Smooth muscle cell (in vitro differentiated cells): Measurements from ENCODE around the gene CCDC71. TPM values are rescaled to one million over a fixed set of nuclear protein-coding genes. Genes with fewer than 3 reads are reported as not detected.

Source experiments
- DNase-seq: peaks from one replicate; lab custom pipeline; 2025; ENCODE audit not compliant: unreplicated experiment; lab: John Stamatoyannopoulos, UW
- H2AFZ ChIP-seq: fragments of 200-600 bp; sonication (generic); 2 replicates; pipeline ENCODE4 v1.6.0; 2016; ENCODE audit warnings: antibody characterized with exemption, low read depth, mild to moderate bottlenecking
- H3F3A ChIP-seq: fragments of 200-600 bp; sonication (generic); 2 replicates; pipeline ENCODE4 v1.6.0; 2017; ENCODE audit warnings: antibody characterized with exemption, low read depth
- H3K27ac ChIP-seq: fragments of 200-600 bp; sonication (generic); 2 replicates; pipeline ENCODE4 v1.5.1; 2016; ENCODE audit warnings: low read depth, mild to moderate bottlenecking
- H3K27me3 ChIP-seq: fragments of 200-600 bp; sonication (generic); 2 replicates; pipeline ENCODE4 v1.6.1; 2016; ENCODE audit warnings: low read depth, mild to moderate bottlenecking
- H3K36me3 ChIP-seq: fragments of 200-600 bp; sonication (generic); 2 replicates; pipeline ENCODE4 v1.5.1; 2016; ENCODE audit warnings: low read depth
- H3K4me1 ChIP-seq: fragments of 200-600 bp; sonication (generic); 2 replicates; pipeline ENCODE4 v1.5.1; 2016; ENCODE audit warnings: low read depth
- H3K4me2 ChIP-seq: fragments of 200-600 bp; sonication (generic); 2 replicates; pipeline ENCODE4 v1.6.0; 2016; ENCODE audit warnings: mild to moderate bottlenecking
- H3K4me3 ChIP-seq: fragments of 200-600 bp; sonication (generic); 2 replicates; pipeline ENCODE4 v1.5.1; 2016; ENCODE audit warnings: mild to moderate bottlenecking
- H3K79me2 ChIP-seq: fragments of 200-600 bp; sonication (generic); 2 replicates; pipeline ENCODE4 v1.6.0; 2016; ENCODE audit warnings: low read depth, mild to moderate bottlenecking
- H3K9ac ChIP-seq: fragments of 200-600 bp; sonication (generic); 2 replicates; pipeline ENCODE4 v1.6.0; 2016; ENCODE audit warnings: low read depth
- H3K9me3 ChIP-seq: fragments of 200-600 bp; sonication (generic); replicated peaks from 2 replicates; pipeline ENCODE4 v1.5.1; 2016; ENCODE audit warnings: low read depth
- H4K20me1 ChIP-seq: fragments of 200-600 bp; sonication (generic); 2 replicates; pipeline ENCODE4 v1.6.0; 2016; ENCODE audit warnings: low read depth
- WGBS: methylation state at CpG from one replicate; pipeline ENCODE4 v1.1.7; 2016; ENCODE audit warnings: low lambda C conversion rate; 5-methylcytosine and 5-hydroxymethylcytosine counted together
- polyA plus RNA-seq: library from polyadenylated mRNA; unstranded; fragments of >200 nt; fragmentation: Nextera tagmentation; extraction: Ambion mirVana; gene quantifications from 2 replicates; pipeline ENCODE4 v1.2.1, GENCODE V29; 2016
- total RNA-seq: library from RNA; depleted of rRNA; stranded (reverse); fragments of >200 nt; gene quantifications from 2 replicates; pipeline ENCODE4 v1.2.3, GENCODE V29; 2014
- TF ChIP-seq, protein P1 (sequence below): fragments of 200-600 bp; sonication (generic); IDR thresholded peaks from 2 replicates; pipeline ENCODE4 v1.5.1; 2017; ENCODE audit warnings: borderline replicate concordance, mild to moderate bottlenecking, antibody characterized with exemption; ENCODE audit not compliant: insufficient read depth, poor library complexity, severe bottlenecking

Gene CCDC71
- total and polyA plus RNA-seq, 2 experiments from 2014 or later: 0.59 to 33.8 TPM

DNA sequence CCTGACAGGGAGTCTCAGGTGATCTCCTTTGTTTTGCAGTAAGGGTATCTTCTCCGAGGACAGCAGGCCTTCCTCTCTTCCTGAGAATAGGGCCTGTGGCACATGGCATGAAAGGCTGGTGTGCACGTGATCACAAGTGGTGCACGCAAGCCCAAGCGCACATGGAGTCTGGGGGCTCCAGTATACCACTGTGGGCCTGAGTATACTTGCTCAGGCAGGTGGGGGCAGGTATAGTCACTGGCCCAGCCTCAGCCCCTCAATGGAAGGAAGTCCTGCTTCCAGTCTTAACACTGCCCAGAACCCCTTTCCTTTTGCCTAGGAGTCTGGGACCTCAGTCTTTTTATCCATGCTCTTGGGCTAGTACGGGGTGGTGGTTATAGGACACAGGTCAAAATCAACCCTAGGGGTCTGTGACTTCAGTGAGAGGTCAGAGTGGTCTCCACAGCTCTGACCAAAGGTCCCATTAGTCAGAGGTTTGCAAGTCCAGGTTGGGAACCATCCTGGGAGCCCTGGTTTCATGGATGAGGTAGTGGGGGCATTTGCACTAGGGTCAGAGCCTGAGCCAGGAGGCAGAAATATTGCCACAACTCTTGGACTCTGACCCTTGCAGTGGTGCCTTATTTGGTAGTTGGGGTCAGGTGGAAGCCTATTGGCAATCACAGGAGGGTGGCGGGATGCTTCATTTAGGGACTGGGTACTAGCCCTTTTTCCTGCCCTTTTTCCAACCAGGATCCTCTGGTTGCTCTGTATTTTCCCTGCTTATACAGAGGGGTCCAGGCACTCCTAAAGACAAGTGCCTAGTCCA, 823 bp upstream of the CCDC71 start:
- peak overlapping the region; percentile 97 for H3K4me2 ChIP-seq
- 91% methylated on average over 6 of the region's 6 CpGs for WGBS
- H3K36me3 ChIP-seq: no peaks in the 10 kb centered on the region
- no peaks in the 10 kb centered on the region for H3K9me3 ChIP-seq
- no peak overlapping the region for H3K27ac ChIP-seq
- H3K4me3 ChIP-seq: peak overlapping the region; percentile 74
- H3K27me3 ChIP-seq: no peaks in the 10 kb centered on the region
- H3K79me2 ChIP-seq: peaks cover 32% of the 10 kb centered on the region
- DNase-seq: no peak
- H3K9ac ChIP-seq: no peak overlapping the region
- H4K20me1 ChIP-seq: peaks cover 10% of the 10 kb centered on the region
- H2AFZ ChIP-seq: peak overlapping the region; percentile 85
- no peaks in the 10 kb centered on the region for H3F3A ChIP-seq
- TF ChIP-seq, protein P1, sequence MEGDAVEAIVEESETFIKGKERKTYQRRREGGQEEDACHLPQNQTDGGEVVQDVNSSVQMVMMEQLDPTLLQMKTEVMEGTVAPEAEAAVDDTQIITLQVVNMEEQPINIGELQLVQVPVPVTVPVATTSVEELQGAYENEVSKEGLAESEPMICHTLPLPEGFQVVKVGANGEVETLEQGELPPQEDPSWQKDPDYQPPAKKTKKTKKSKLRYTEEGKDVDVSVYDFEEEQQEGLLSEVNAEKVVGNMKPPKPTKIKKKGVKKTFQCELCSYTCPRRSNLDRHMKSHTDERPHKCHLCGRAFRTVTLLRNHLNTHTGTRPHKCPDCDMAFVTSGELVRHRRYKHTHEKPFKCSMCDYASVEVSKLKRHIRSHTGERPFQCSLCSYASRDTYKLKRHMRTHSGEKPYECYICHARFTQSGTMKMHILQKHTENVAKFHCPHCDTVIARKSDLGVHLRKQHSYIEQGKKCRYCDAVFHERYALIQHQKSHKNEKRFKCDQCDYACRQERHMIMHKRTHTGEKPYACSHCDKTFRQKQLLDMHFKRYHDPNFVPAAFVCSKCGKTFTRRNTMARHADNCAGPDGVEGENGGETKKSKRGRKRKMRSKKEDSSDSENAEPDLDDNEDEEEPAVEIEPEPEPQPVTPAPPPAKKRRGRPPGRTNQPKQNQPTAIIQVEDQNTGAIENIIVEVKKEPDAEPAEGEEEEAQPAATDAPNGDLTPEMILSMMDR: no peak
- H3K4me1 ChIP-seq: peaks cover 10% of the 10 kb centered on the region

DNA sequence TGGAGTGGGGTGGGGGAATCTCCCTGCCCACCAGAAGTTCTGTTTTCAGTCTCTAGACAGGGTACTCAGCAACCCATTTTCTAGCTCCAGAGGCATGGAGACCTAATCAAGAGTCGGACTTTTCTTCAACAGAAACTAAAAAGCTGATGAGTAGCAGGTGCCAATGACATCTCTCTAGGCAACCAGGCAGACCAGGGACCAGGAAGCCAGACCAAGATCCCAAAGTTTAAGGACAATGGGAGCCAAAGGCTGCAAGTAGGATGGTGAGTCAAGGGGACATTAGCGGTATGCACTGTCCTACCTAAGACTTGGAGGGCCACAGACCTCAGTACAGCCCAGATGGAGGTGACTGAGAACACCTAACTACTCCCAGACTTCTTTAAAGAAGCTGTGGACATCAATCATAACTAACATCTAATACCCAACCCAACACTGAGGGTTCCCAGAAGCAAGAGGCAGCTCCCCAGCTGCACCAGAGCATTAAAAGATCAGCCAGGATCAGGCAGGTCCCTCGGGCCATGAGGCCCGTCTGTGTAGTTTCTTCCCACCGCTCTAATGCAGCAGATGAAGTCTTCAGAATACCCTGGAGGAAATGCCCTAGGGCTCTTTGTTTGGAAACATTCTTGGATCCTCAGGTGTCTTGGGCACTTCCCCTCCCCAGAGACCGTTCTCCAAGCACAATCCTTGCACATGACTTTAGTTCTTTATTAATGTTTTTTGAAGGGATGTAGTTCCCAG, 979 bp downstream of the CCDC71 start:
- no peak overlapping the region for H2AFZ ChIP-seq
- DNase-seq: no peak

DNA sequence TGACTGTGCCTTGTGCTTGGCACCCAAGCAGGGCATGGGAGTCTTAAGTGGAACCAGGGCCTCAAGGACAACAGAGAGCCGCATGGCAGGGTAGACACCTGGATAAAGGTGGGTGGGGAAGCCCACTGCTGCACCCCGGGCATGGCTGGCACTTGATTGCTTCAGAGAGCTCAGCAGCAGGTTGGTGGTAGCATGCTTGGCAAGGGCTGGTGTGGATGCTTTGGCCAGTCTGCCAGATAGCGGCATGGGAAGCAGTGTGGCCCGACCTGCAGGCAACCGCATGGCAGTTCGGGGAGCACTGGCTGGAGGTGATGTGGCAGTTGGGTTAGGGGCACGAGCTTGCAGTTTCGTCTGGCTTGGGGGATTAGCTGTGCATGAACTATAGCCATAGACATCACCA, 2.5 kb downstream of the CCDC71 start:
- WGBS: 92% methylated on average over 8 of the region's 8 CpGs

More for the DNA sequence above, 979 bp downstream of the CCDC71 start:
- TF ChIP-seq, protein P1: no peak
- H3K4me1 ChIP-seq: peaks cover 10% of the 10 kb centered on the region
- no peaks in the 10 kb centered on the region for H3K27me3 ChIP-seq
- peak overlapping the region; percentile 84 for H3K9ac ChIP-seq
- peak overlapping the region; percentile 97 for H3K4me2 ChIP-seq
- WGBS: 46% methylated on average over 6 of the region's 6 CpGs
- peaks cover 23% of the 10 kb centered on the region for H3K79me2 ChIP-seq
- H4K20me1 ChIP-seq: peaks cover 13% of the 10 kb centered on the region
- no peaks in the 10 kb centered on the region for H3K9me3 ChIP-seq
- peak overlapping the region; percentile 43 for H3K27ac ChIP-seq
- no peaks in the 10 kb centered on the region for H3F3A ChIP-seq
- H3K4me3 ChIP-seq: peak overlapping the region; percentile 74
- H3K36me3 ChIP-seq: no peaks in the 10 kb centered on the region

More for the DNA sequence above, 2.5 kb downstream of the CCDC71 start:
- no peak overlapping the region for H3K4me2 ChIP-seq
- H3K9ac ChIP-seq: no peak overlapping the region
- H3K27me3 ChIP-seq: no peaks in the 10 kb centered on the region
- DNase-seq: no peak
- no peak overlapping the region for H3K4me3 ChIP-seq
- H3F3A ChIP-seq: no peaks in the 10 kb centered on the region
- peaks cover 10% of the 10 kb centered on the region for H3K4me1 ChIP-seq
- H3K27ac ChIP-seq: no peak overlapping the region
- no peaks in the 10 kb centered on the region for H3K9me3 ChIP-seq
- TF ChIP-seq, protein P1: no peak
- no peaks in the 10 kb centered on the region for H3K36me3 ChIP-seq
- H2AFZ ChIP-seq: no peak overlapping the region
- H3K79me2 ChIP-seq: peaks cover 23% of the 10 kb centered on the region
- peaks cover 13% of the 10 kb centered on the region for H4K20me1 ChIP-seq
